ENCODE measurements around the gene HOXA9. TPM values are rescaled to one million over a fixed set of nuclear protein-coding genes. Genes with fewer than 3 reads are reported as not detected.

The HOXA9 gene
- total and polyA plus RNA-seq, 10 donors: 0.46 to 3.0 (median 0.98) TPM

- peak in 1 of 3 donors; percentile 50 for TF ChIP-seq POLR2AphosphoS5 (IDR thresholded peaks at IDR 0.05)
- no peak for TF ChIP-seq CTCF (IDR thresholded peaks at IDR 0.05 in 8 of 11, conservative IDR thresholded peaks at IDR 0.05 in 3 of 11)
- TF ChIP-seq POLR2A (IDR thresholded peaks at IDR 0.05): no peak
- peak; percentile 76 for DNase-seq
- H3K27me3 ChIP-seq (replicated peaks in 1 of 7): peaks cover 47 to 100% (median 100%) of the 10 kb centered on the region in 7 donors
- WGBS, 5 donors: 0 to 2% (median 2%) methylated on average over 16 to 58 of the region's 58 CpGs
- intact Hi-C loops (cut with DNase I; ENCODE audit: low total_unique reads): no loop called here
- H3K4me3 ChIP-seq: peak overlapping the region; percentile 16 to 72 (median 46)
- H3K36me3 ChIP-seq: no peaks in the 10 kb centered on the region
- peaks cover 0 to 8% (median 0%) of the 10 kb centered on the region in 8 donors for H3K9me3 ChIP-seq
- peaks cover 15 to 70% (median 44%) of the 10 kb centered on the region in 6 donors for H3K4me1 ChIP-seq
- peak overlapping the region in 2 of 8 donors; percentile 26 to 32 for H3K27ac ChIP-seq
Observed at GRCh38 chr7:27172823-27173510, 7.6 kb upstream of the HOXA9 start.

- Histone ChIP-seq H3K27me3 (replicated peaks in 1 of 7) (peaks cover 47 to 100% (median 100%) of the 10 kb centered on the region in 7 donors), H3K4me1 (peaks cover 15 to 76% (median 44%) of the 10 kb centered on the region in 6 donors), H3K27ac (no peak overlapping the region), H3K36me3 (no peaks in the 10 kb centered on the region), H3K4me3 (peak overlapping the region in 3 of 8 donors; percentile 45 to 72 (median 52)), H3K9me3 (peaks cover 0 to 8% (median 0%) of the 10 kb centered on the region in 8 donors)
- 6 to 19% (median 7%) methylated on average over 10 of the region's 10 CpGs for WGBS, 5 donors
- intact Hi-C loops (cut with DNase I; ENCODE audit: low total_unique reads): no loop called here
- TF ChIP-seq POLR2AphosphoS5 (IDR thresholded peaks at IDR 0.05): no peak
- TF ChIP-seq CTCF (IDR thresholded peaks at IDR 0.05 in 8 of 11, conservative IDR thresholded peaks at IDR 0.05 in 3 of 11): no peak
- no peak for TF ChIP-seq POLR2A (IDR thresholded peaks at IDR 0.05)
- peak; percentile 41 for DNase-seq
Observed at GRCh38 chr7:27172315-27172774, 7.0 kb upstream of the HOXA9 start.

- peaks cover 17 to 82% (median 49%) of the 10 kb centered on the region in 6 donors for H3K4me1 ChIP-seq
- H3K27me3 ChIP-seq (replicated peaks in 1 of 7): peaks cover 47 to 100% (median 100%) of the 10 kb centered on the region in 7 donors
- peaks cover 0 to 8% (median 0%) of the 10 kb centered on the region in 8 donors for H3K9me3 ChIP-seq
- intact Hi-C loops (cut with DNase I; ENCODE audit: low total_unique reads): no loop called here
- 4 to 10% (median 6%) methylated on average over 30 of the region's 30 CpGs for WGBS, 5 donors
- no peak overlapping the region for H3K4me3 ChIP-seq
- peak in 1 of 3 donors; percentile 3 for TF ChIP-seq POLR2AphosphoS5 (IDR thresholded peaks at IDR 0.05)
- no peak for TF ChIP-seq POLR2A (IDR thresholded peaks at IDR 0.05)
- no peak for TF ChIP-seq CTCF (IDR thresholded peaks at IDR 0.05 in 8 of 11, conservative IDR thresholded peaks at IDR 0.05 in 3 of 11)
- H3K27ac ChIP-seq: no peak overlapping the region
- H3K36me3 ChIP-seq: no peaks in the 10 kb centered on the region
- DNase-seq: peak; percentile 54
Observed at GRCh38 chr7:27171637-27172314, 6.4 kb upstream of the HOXA9 start.

GRCh38 chr7:27171325-27171636 is 5.9 kb upstream of the HOXA9 start:
- TF ChIP-seq POLR2AphosphoS5 (IDR thresholded peaks at IDR 0.05): peak in 2 of 3 donors; percentile 4 to 14
- no peak for TF ChIP-seq CTCF (IDR thresholded peaks at IDR 0.05 in 8 of 11, conservative IDR thresholded peaks at IDR 0.05 in 3 of 11)
- Histone ChIP-seq H3K4me1 (peaks cover 22 to 87% (median 54%) of the 10 kb centered on the region in 6 donors), H3K27me3 (replicated peaks in 1 of 7) (peaks cover 51 to 100% (median 100%) of the 10 kb centered on the region in 7 donors), H3K27ac (no peak overlapping the region), H3K4me3 (no peak overlapping the region), H3K36me3 (no peaks in the 10 kb centered on the region), H3K9me3 (peaks cover 0 to 9% (median 0%) of the 10 kb centered on the region in 8 donors)
- 3 to 16% (median 10%) methylated on average over 8 of the region's 8 CpGs for WGBS, 5 donors
- intact Hi-C loops (cut with DNase I; ENCODE audit: low total_unique reads): no loop called here
- peak; percentile 62 for DNase-seq
